Activated naive CD8-positive, alpha-beta T cell (primary cell): ENCODE data around the gene TGM1.

Experiments
- H3K27ac Mint-ChIP-seq: one replicate; pipeline ENCODE4 v1.8.0; 2021; ENCODE audit warnings: mixed read lengths
- H3K27me3 Mint-ChIP-seq: one replicate; pipeline ENCODE4 v1.8.0; 2021; ENCODE audit warnings: mixed read lengths
- H3K36me3 Mint-ChIP-seq: one replicate; pipeline ENCODE4 v1.8.0; 2021; ENCODE audit warnings: mixed read lengths
- H3K4me1 Mint-ChIP-seq: one replicate; pipeline ENCODE4 v1.8.0; 2021; ENCODE audit warnings: low read depth, mixed read lengths
- H3K4me3 Mint-ChIP-seq: one replicate; pipeline ENCODE4 v1.8.0; 2021; ENCODE audit warnings: mild to moderate bottlenecking, mixed read lengths
- H3K9me3 Mint-ChIP-seq: one replicate; pipeline ENCODE4 v1.8.0; 2021; ENCODE audit warnings: low read depth, mixed read lengths

Gene TGM1

DNA sequence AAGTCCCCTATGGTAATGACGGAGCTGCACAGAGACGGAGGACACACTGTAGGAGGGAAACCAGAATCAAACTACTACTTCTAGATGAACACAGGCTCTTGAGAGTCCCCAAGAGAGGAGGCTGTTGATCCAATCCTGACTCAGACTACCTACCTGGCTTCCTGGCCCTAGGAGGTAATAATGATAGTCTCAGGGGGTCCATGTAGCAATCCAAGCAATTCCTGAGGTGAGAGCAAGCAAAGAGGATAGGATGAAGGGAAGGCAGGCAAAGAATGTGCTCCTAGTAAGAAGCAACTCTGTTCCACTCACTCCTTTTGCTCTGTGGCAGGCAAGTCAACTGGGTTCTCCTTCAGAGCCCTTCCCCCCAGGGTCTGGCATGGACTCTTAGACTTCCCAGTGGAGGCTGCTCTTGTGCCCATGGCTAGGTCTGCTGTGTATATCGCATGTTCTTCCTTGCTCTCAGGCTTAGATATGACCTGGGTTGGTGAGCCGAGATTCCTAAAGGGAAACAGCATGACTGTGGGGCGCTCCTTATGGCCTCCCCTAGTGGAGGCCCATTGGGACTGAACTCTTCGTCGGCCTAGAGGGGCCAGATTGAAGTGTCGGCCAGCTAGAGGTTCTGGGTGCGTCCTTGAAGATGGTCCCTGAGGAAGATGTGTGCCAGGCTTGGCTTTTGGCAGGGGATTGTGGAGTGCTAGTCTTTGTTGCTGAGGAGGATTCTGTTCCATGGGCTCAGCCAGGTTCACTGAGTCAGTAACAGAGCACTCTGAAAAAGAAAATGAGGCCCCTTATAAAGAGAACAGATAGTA lies 22.7 kb downstream of the TGM1 start:
- Mint-ChIP-seq H3K4me3 (peak overlapping the region; percentile 97), H3K27me3 (no peaks in the 10 kb centered on the region), H3K27ac (peak overlapping the region; percentile 30), H3K9me3 (no peaks in the 10 kb centered on the region), H3K36me3 (peaks cover 4% of the 10 kb centered on the region), H3K4me1 (peaks cover 69% of the 10 kb centered on the region)

DNA sequence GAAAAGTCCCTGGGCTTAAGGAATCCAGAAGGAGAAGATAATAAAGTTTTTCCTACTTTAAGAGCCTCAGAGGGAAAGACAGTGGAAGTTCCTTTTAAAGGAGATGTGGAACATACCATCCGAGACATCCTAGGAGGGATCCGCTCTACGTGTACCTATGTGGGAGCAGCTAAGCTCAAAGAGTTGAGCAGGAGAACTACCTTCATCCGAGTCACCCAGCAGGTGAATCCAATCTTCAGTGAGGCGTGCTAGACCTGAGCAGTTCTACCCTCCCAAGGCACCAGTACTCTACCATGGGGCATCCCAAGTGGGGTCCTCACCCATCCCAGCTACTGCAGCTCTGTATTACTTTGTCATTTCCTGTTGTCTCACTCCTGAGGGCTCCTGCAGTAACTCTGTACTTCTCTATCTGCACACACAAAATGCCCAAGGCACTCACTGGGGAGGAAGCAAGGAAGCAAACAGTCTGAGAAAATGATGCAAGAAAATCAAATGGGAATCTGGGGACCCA lies 24.4 kb downstream of the TGM1 start:
- Mint-ChIP-seq H3K4me3 (peak overlapping the region; percentile 97), H3K9me3 (no peaks in the 10 kb centered on the region), H3K4me1 (peaks cover 78% of the 10 kb centered on the region), H3K27me3 (no peaks in the 10 kb centered on the region), H3K27ac (peak overlapping the region; percentile 81), H3K36me3 (peaks cover 6% of the 10 kb centered on the region)

- Mint-ChIP-seq H3K27ac (peak overlapping the region; percentile 81), H3K4me1 (peaks cover 77% of the 10 kb centered on the region), H3K4me3 (peak overlapping the region; percentile 3), H3K9me3 (no peaks in the 10 kb centered on the region), H3K36me3 (peaks cover 6% of the 10 kb centered on the region), H3K27me3 (no peaks in the 10 kb centered on the region)
Measured at GRCh38 chr14:24238123-24238522, 24.9 kb downstream of the TGM1 start.

DNA sequence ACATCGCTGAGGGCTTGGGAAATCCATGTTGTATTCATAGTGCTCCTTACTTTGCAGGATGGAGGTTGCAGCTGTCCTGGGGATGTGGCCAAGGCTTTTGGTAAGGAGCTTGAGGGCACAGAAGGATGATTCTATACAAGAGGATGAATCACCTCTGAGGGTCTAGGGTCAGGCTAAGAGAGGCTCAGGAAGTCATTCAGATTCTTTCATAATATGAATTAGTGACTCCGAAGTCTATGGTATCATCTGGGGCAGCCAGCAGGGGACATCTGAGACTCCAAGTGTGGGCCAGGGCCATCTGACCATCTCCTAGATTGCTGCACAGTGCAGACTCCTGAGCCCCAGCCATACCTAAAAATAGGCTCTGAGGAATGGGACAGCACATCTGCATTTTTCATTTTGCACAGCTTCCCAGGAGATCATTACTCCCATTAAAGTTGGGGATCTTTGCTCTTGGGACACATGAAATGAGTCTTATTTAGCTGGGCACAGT lies 25.5 kb downstream of the TGM1 start:
- Mint-ChIP-seq H3K4me3 (no peak overlapping the region), H3K36me3 (peaks cover 6% of the 10 kb centered on the region), H3K27ac (peak overlapping the region; percentile 81), H3K4me1 (peaks cover 72% of the 10 kb centered on the region), H3K9me3 (no peaks in the 10 kb centered on the region), H3K27me3 (no peaks in the 10 kb centered on the region)

GRCh38 chr14:24236689-24237462 lies 26.1 kb downstream of the TGM1 start:
- Mint-ChIP-seq H3K4me3 (no peak overlapping the region), H3K27me3 (no peaks in the 10 kb centered on the region), H3K27ac (peak overlapping the region; percentile 76), H3K36me3 (peaks cover 6% of the 10 kb centered on the region), H3K9me3 (no peaks in the 10 kb centered on the region), H3K4me1 (peaks cover 72% of the 10 kb centered on the region)

- Mint-ChIP-seq H3K4me1 (peaks cover 72% of the 10 kb centered on the region), H3K36me3 (peaks cover 6% of the 10 kb centered on the region), H3K9me3 (no peaks in the 10 kb centered on the region), H3K4me3 (no peak overlapping the region), H3K27me3 (no peaks in the 10 kb centered on the region), H3K27ac (peak overlapping the region; percentile 30)
Measured at GRCh38 chr14:24235804-24236688, 26.9 kb downstream of the TGM1 start.

DNA sequence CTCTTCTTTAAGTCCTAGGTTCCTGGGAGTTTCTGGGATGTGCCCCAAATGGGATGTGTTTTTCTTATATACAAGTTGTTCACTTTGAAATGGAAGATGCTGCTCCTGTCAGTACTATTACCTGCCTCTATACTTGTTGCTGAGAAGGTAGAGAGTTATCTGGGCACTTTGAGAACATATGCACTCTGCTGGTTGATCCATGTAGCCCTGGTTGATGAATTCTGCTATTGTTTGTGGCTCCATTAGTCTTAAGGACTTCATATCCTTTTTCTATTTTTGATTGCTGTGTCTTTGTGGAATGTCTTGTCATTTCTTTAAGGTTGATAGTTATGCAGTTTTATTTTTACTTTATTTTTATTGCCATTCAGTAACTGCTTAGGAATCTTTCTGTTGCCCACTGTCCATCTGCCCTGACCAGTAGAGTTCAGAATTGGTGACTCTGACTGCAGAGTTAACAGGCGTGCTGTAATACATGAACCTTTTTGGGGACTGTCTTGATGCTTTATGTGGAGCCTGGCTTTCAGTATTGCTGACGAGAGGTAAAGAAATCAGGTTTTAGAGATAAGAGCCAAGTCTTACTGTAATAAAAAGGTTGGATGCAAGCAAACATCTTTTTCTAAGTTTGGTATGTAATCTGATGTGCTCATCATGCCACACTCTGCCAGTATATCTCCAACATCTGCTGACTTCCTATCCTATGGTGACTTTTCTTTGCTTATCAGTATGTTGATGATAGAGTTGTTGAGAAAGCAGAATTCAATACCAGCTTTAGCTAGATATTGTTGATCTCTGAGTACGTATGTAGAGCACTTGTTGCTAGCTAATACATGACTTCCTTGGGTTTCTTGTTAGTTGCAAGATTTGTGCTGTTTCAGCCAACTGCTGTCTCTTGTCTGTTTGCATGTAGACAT lies 28.6 kb downstream of the TGM1 start:
- peaks cover 6% of the 10 kb centered on the region for H3K36me3 Mint-ChIP-seq
- peaks cover 58% of the 10 kb centered on the region for H3K4me1 Mint-ChIP-seq
- H3K4me3 Mint-ChIP-seq: peak overlapping the region; percentile 99
- no peaks in the 10 kb centered on the region for H3K27me3 Mint-ChIP-seq
- peak overlapping the region; percentile 96 for H3K27ac Mint-ChIP-seq
- H3K9me3 Mint-ChIP-seq: no peaks in the 10 kb centered on the region

DNA sequence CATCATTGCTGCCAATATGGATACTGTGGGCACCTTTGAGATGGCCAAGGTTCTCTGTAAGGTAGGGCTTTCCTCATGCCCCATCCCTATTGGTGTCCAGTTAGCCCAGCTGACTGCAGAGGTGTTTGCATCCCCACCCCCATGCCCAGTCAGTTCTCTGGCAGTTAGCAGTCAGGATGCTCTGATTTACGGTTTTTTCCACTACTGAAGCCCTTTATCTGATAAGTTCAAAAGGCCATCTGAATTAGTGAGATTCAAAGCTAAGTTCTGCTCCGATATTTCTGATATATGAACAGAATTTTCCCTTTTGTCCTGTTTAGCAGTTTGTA lies 29.5 kb downstream of the TGM1 start:
- Mint-ChIP-seq H3K4me3 (peak overlapping the region; percentile 99), H3K4me1 (peaks cover 52% of the 10 kb centered on the region), H3K27me3 (no peaks in the 10 kb centered on the region), H3K36me3 (peaks cover 6% of the 10 kb centered on the region), H3K9me3 (no peaks in the 10 kb centered on the region), H3K27ac (peak overlapping the region; percentile 96)

DNA sequence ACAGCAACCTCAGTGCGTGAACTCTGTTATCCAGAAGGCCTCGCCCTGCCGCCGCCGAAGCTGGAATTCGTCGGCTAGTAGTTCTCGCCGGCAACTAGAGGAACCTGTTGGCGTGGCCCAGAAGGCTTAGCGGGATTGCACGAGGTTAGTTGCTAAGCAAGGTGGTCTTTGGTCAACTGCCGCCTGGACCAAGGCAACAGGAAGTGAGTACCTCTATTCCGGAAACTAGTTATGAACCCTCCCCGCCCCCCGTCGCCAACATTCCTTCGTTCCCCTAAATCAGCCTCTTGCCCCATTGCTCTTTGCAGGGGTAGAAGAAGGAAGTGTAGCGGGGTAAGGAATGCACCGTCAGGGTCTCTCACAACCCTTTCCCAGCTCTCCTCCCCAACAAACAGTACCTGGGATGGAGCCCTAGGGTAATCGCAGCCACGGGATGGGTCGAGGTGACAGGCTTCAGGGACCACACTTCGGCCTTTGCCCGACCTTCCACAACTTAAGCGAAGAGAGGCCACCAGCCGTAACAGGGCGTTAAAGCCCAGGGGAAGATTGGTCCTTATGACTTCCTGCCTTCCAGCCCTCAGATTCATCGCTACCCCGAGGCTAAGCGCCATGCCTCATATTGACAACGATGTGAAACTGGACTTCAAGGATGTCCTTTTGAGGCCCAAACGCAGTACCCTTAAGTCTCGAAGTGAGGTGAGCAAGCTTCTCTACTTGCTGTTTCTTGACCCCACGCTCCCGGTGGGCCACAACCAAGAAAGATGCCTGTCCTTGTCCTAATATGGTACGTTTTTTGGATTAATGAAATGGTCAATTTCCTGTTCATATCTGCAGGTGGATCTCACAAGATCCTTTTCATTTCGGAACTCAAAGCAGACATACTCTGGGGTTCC lies 30.1 kb downstream of the TGM1 start, which contains the start of gene GMPR2:
GMPR2 (plus strand) TSS at position 285 of the 893 bp plus-strand sequence; CDS start at position 610, 325 bp downstream.
- H3K36me3 Mint-ChIP-seq: peaks cover 6% of the 10 kb centered on the region
- peaks cover 46% of the 10 kb centered on the region for H3K4me1 Mint-ChIP-seq
- H3K27ac Mint-ChIP-seq: peak within 1 kb of the TSS; percentile 96
- no peaks in the 10 kb centered on the region for H3K27me3 Mint-ChIP-seq
- H3K9me3 Mint-ChIP-seq: no peaks in the 10 kb centered on the region
- H3K4me3 Mint-ChIP-seq: peak within 1 kb of the TSS; percentile 99

GRCh38 chr14:24232121-24232644 lies 30.8 kb downstream of the TGM1 start, which contains the start of gene NEDD8:
NEDD8 (minus strand) TSS chr14:24232367; CDS start chr14:24232267, 100 bp downstream.
- Mint-ChIP-seq H3K27me3 (no peaks in the 10 kb centered on the region), H3K36me3 (peaks cover 6% of the 10 kb centered on the region), H3K4me1 (peaks cover 43% of the 10 kb centered on the region), H3K4me3 (peak within 1 kb of the TSS; percentile 99), H3K27ac (peak within 1 kb of the TSS; percentile 96), H3K9me3 (no peaks in the 10 kb centered on the region)

DNA sequence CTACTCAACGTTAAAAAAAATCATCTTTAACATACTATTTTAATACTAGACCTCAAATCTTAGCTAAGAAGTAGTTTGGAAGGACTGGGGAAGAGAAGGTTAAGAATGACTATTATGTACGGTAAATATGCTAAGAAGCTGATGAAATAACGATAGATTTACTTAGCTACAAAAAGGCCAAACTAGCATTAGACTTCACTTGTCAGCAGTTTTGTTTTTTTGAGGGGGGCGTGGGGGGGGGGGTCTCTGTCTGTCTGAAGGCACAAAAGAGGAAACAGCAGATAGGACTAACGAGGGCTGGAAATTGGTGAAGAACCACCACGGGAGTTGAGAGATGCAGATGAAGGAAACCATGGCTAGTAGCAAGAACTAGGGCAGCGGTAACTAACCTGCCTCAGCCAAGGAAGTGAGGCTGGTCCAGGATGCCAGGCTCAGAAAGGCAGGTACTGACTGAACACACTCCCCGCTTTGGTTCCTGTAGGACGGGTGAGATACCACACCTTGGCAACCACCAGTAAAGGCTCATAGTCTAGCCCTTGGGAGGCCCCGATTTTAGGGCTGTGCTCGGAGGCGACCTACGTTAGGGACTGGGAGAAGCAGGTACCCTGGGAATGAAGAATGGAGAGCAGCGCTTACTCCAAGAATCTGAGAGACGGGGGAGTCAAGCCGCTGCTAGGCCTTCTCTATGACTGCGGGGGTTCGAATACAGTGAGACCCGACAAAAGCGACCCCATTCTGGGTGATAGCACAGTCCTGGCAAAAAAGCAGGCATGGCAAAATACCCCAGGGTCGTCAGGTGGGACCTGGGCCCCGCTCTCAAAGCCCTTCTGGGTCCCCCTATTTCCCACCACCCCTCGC lies 31.5 kb downstream of the TGM1 start:
- H3K27me3 Mint-ChIP-seq: no peaks in the 10 kb centered on the region
- peaks cover 45% of the 10 kb centered on the region for H3K4me1 Mint-ChIP-seq
- peak overlapping the region; percentile 99 for H3K4me3 Mint-ChIP-seq
- H3K36me3 Mint-ChIP-seq: peaks cover 6% of the 10 kb centered on the region
- H3K27ac Mint-ChIP-seq: peak overlapping the region; percentile 96
- H3K9me3 Mint-ChIP-seq: no peaks in the 10 kb centered on the region

- no peaks in the 10 kb centered on the region for H3K9me3 Mint-ChIP-seq
- peaks cover 32% of the 10 kb centered on the region for H3K4me1 Mint-ChIP-seq
- no peaks in the 10 kb centered on the region for H3K27me3 Mint-ChIP-seq
- H3K27ac Mint-ChIP-seq: no peak overlapping the region
- H3K4me3 Mint-ChIP-seq: peak overlapping the region; percentile 17
- H3K36me3 Mint-ChIP-seq: peaks cover 2% of the 10 kb centered on the region
Measured at GRCh38 chr14:24228902-24229301, 34.1 kb downstream of the TGM1 start.
